Epidermal melanocyte (primary cell): ENCODE measurements around the gene PLD1.
"Not testable (repeated sequence)": the region's sequence is repeated elsewhere in the genome, so short reads cannot be mapped to it uniquely, and the experiment has no call there.

ENCODE experiments used
- DNase-seq: peaks from one replicate; pipeline ENCODE4 v3.0.0; 2011; ENCODE audit warnings: low spot score; ENCODE audit not compliant: insufficient read length

The PLD1 gene

DNA sequence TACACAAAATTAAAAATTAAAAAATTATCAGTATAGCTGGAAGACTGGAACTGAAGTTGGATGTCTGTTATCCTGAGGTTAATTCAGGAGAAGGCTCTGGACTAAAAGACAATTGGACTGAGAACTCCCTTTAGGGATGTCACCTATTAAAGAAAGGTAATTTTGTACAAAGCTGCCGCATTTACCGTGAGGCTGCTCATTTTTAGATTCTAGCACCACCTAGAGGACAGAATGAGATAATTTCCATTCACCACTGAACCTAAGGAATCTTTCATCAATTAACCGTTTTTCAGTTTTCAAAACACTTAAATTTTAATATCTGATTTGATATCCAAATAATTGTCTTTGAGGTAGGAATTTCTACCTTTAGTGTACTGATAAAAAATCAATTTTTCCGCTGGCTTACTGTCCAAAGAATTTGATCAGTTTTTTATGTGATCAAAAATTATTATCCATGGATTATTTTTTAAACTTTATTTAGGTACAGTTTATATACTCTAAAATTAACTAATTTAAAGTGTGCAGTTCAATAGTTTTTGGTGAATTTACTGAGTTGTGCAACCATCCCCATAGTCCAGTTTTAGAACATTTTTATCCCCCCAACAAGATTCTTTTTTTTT is 243.4 kb downstream of the PLD1 start:
- peak; percentile 49 for DNase-seq

- no peak for DNase-seq
Measured at GRCh38 chr3:171565481-171566058, 244.7 kb downstream of the PLD1 start.

- DNase-seq = no peak
Measured at GRCh38 chr3:171564748-171565480, 245.4 kb downstream of the PLD1 start.

- no peak for DNase-seq
Measured at GRCh38 chr3:171563298-171563697, 247.0 kb downstream of the PLD1 start.

- DNase-seq = not testable (repeated sequence)
Measured at GRCh38 chr3:171562459-171562858, 247.8 kb downstream of the PLD1 start.

- no peak for DNase-seq
Measured at GRCh38 chr3:171561596-171562323, 248.5 kb downstream of the PLD1 start.

- no peak for DNase-seq
Measured at GRCh38 chr3:171559586-171559985, 250.7 kb downstream of the PLD1 start.

DNA sequence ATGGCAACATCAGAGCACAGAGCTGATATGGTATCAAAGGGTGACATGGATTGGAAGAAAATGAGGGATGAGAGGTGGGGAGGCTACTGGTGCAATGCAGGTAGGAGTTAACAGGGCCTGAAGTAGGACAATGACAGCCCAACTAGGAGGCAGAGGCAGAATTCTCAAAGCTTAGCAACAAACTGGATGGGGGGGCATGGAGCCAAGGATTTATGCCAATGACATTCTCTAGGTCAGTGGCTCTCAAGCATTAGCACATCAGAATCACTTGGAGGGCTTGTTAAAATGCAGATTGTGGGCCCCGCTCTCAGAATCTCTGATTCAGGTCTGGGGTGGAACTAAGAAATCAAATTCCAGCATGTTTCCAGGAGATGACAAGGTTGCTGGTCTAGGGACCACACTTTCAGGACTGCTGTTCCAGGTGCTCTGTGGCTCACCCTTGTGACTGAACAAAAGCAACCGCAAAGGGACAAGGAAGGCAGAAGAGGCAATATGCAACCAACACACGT is 252.0 kb downstream of the PLD1 start:
- no peak for DNase-seq

DNA sequence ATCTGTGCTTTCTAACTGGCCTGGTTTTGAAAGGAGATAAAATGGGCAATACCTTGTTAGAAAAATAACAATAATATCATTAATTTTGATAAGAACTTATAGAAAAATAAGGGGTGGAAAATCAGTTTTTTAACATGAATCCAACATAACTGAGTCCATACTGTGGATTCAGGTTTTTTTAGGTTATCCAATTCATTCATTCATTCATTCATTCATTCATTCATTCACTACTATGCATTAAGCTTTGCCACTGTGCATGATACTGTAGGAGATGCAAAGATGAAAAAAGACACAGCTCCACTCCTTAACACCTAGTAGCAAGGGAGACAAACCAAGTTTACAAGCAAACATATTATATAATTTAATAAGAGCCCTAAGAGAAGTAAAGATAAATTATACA is 253.1 kb downstream of the PLD1 start:
- no peak for DNase-seq

GRCh38 chr3:171556574-171557145 is 253.6 kb downstream of the PLD1 start:
- no peak for DNase-seq

DNA sequence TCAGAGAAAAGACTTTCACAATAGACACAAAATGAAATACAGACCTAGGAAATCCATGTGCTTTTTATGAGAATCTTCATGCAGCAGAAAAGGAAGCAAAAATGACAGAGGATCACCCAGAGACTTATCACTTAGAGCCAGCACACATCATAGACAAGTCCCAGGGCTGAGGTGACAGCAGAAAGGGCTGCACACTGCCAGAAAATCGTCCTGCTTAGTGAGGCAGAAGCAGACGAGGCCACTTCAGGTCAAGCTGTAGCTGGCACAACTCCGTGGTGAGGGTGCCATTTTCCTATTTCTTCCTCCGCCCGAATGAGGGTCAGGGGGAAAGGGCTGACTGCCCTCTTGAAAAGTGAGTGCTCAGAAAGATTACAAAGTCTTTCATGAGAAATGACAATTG is 254.1 kb downstream of the PLD1 start:
- DNase-seq = no peak

GRCh38 chr3:171553086-171553485 is 257.2 kb downstream of the PLD1 start:
- no peak for DNase-seq

DNA sequence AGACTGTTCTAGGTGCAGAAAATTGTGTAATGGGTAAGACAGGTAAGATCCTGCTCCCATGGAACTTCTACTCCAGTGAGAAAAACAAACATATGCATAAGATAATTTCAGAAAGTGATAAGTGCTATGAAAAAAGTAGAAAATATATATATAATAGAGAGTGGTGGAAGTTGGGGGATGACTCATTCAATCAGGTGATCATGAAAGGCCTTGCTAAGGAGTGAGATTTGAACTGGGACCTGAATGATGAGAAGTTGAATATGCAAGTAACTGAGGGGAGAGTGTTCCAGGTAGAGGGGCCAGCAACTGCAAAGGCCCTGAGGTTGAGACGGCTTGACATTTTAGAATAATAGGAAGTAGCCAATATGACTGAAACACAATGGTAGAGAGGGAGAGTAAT is 257.8 kb downstream of the PLD1 start:
- no peak for DNase-seq

DNA sequence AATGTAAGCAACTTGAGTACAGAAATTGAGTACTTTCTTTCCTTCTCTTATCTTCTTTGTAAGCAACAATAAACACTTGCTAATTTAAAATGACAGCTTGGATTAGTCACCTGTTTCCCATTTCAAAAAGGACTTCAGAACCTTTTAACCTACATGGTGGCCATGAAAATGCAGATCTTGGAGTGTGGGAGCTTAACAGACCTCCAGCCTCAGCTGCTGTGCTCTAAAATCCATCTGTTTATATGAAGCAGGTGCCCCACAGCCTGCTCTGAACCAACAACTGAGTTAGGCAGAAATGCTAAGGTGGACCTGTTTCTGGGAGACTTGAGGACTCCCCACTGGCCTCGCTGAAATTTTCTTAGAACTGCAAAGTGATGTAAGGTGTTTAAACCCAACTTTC is 259.0 kb downstream of the PLD1 start:
- no peak for DNase-seq
